Measurements from ENCODE around the gene HSP90AB1. TPM values are rescaled to one million over a fixed set of nuclear protein-coding genes. Genes with fewer than 3 reads are reported as not detected.
A peak's percentile ranks its signal among the peaks of the same experiment; 100 is the strongest.

The HSP90AB1 gene
- total and polyA plus RNA-seq, 9 of the 15 experiments (the other 6 are each of a cell fraction or from before 2014, with no cell fraction given), result 1,780 to 3,358 (median 2,262) TPM

GRCh38 chr6:44254191-44255104 is 7.5 kb downstream of the HSP90AB1 start (continued):
- TF ChIP-seq E2F5 (CRISPR knock-in tag; IDR thresholded peaks at IDR 0.05) (0 out of 2 replicates have a peak, but pooled peaks have one; percentile 74), POLR2H (tag; IDR thresholded peaks at IDR 0.05; ENCODE audit: low read depth) (0 out of 2 replicates have a peak, but pooled peaks have one; percentile 7), POLR2G (IDR thresholded peaks at IDR 0.05; ENCODE audit: low read depth, low read length) (peak; percentile 70), ZNF644 (tag; IDR thresholded peaks at IDR 0.05; ENCODE audit: low read depth) (no peak), TCF3 (CRISPR knock-in tag; IDR thresholded peaks at IDR 0.05) (no peak), EWSR1 (IDR thresholded peaks at IDR 0.05; ENCODE audit: borderline replicate concordance, low read depth, partially characterized antibody) (no peak), CBX3 (IDR thresholded peaks at IDR 0.05; ENCODE audit: borderline replicate concordance in 1 of 2, low read length in 2 of 2) (no peak), FOXK2 (conservative IDR thresholded peaks at IDR 0.05 in 1 of 2, IDR thresholded peaks at IDR 0.05 in 1 of 2; ENCODE audit: low read depth in 2 of 2) (no peak), GTF2F1 (IDR thresholded peaks at IDR 0.05; ENCODE audit: low read depth, low read length) (0 out of 2 replicates have a peak, but pooled peaks have one; percentile 50), XRCC5 (IDR thresholded peaks at IDR 0.05; ENCODE audit: low read depth, low read length) (0 out of 2 replicates have a peak, but pooled peaks have one; percentile 7), MCM7 (IDR thresholded peaks at IDR 0.05) (no peak), SRF (CRISPR knock-in tag; IDR thresholded peaks at IDR 0.05) (no peak), SRSF7 (optimal IDR thresholded peaks at IDR 0.05; ENCODE audit: low read depth, low read length) (no peak), ZNF584 (CRISPR knock-in tag; IDR thresholded peaks at IDR 0.05; ENCODE audit: low read depth) (no peak), TEAD4 (IDR thresholded peaks at IDR 0.05; ENCODE audit: low read length) (peak; percentile 21; the same call in 1 of the 2 replicates), TEAD4 (CRISPR knock-in tag; IDR thresholded peaks at IDR 0.05; ENCODE audit: borderline replicate concordance) (no peak), TAF1 (IDR thresholded peaks at IDR 0.05; ENCODE audit: control insufficient read depth, extremely low read depth, insufficient read depth, low read length, severe bottlenecking) (peak; percentile 22), PHF21A (IDR thresholded peaks at IDR 0.05; ENCODE audit: borderline replicate concordance, low read depth) (no peak), MCM3 (IDR thresholded peaks at IDR 0.05) (no peak), ZC3H4 (CRISPR knock-in tag; IDR thresholded peaks at IDR 0.05; ENCODE audit: borderline replicate concordance) (peak; percentile 78; the same call in 1 of the 2 replicates), BRD4 (IDR thresholded peaks at IDR 0.05) (no peak), HMGN3 (IDR thresholded peaks at IDR 0.05; ENCODE audit: borderline replicate concordance, extremely low read depth, insufficient read length, low read depth, low read length) (peak; percentile 45)
- TF ChIP-seq, protein P1, sequence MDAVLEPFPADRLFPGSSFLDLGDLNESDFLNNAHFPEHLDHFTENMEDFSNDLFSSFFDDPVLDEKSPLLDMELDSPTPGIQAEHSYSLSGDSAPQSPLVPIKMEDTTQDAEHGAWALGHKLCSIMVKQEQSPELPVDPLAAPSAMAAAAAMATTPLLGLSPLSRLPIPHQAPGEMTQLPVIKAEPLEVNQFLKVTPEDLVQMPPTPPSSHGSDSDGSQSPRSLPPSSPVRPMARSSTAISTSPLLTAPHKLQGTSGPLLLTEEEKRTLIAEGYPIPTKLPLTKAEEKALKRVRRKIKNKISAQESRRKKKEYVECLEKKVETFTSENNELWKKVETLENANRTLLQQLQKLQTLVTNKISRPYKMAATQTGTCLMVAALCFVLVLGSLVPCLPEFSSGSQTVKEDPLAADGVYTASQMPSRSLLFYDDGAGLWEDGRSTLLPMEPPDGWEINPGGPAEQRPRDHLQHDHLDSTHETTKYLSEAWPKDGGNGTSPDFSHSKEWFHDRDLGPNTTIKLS (IDR thresholded peaks at IDR 0.05; ENCODE audit: borderline replicate concordance, low read depth), result no peak

Measured in K562 (cell line).